GM19351 (cell line): Measurements from ENCODE around the gene GABRB3.
"Not testable (repeated sequence)": the region's sequence is repeated elsewhere in the genome, so short reads cannot be mapped to it uniquely, and the experiment has no call there.

Experiments used
- ATAC-seq: cut with Tn5 transposase; IDR thresholded peaks from one replicate; pipeline ENCODE4 v1.9.1; 2021; ENCODE audit warnings: mild to moderate bottlenecking, moderate library complexity; ENCODE audit not compliant: unreplicated experiment

The GABRB3 gene

DNA sequence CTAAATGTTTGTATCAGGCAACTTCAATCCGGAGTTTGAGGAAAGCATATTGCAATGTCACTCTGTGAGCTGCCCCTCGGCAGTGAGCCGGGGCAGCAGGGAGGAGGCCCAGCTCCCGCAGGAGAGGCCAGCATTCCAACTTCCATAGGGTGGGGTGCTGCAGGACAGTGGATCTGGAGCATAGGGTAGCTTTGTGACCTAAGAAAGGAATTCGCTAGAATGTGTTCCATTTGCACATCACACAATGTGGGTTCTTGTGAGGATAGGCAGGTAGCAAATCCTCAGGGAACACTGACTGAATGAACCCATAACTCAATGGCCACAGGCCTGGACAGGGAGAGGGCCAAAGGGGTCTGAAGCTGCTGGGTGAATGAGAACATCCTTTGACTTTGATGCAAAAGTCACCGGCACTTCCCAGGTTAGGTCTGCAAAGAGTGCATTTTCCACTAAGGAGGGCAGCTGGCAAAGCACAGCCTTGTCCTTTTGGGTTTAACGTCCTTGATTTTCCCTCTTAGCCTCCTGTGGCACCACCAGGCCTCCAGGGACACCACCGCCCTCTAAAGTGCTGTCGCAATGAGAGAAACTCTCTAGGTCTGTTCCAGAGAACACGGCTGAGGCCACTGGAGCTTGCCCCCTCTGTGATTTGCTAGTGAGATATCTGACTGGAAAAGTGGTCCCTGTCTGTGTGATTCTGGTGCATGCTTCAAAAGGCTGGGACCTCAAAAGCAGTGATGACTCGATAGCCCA lies 36.2 kb downstream of the GABRB3 start:
- ATAC-seq = no peak

DNA sequence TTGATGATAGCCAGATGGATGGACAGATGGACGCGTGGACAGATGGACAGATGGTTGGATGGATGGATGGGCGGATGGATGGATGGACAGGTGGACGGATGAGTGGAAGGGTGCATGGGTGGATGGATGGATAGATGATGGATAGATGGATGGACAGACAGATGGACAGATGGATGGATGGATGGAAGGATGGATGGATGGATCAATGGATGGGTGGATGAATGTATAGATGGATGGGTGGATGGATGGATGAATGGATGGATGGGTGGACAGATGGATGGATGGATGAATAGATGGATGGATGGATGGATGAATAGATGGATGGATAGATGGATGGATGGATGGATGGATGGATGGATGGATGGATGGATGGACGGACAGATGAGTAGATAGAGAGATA lies 40.9 kb downstream of the GABRB3 start:
- ATAC-seq = no peak

DNA sequence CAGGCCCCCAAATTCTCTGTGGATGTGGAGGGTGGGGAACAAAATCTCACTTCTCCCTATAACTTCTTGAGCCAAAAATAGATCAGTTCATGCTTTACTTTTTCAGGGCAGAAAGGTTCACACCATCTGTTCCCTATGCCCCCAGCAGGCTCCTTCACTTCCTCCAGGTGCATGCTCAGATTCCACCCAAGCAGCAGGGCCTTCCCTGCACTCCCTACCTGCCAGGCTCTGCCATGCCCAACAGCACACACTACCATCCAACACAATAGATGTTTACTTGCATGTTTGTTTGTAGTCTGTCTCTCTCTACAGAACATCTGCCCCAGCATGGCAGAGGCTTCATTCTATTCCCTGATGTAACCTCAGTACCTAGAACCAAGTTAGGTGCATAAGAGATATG lies 43.3 kb downstream of the GABRB3 start:
- ATAC-seq = no peak

DNA sequence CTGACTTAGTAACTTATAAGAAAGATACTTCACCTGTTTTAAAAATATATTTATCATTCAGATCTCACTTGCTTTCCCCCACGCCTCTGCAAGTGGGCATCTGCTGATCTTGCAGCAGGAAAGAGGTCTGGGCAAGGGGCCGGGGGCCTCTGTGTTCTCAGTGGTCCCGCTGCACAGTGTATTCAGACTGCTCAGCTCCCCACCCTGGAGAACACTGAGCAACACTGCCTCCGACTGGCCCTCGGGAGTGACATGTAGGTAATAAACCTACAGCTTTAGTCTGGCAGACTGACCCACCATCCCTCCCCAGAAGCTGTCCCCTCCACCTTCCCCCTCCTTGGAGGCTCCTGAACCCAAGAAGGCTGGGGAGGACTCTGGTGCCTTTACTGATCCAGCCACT lies 43.8 kb downstream of the GABRB3 start:
- ATAC-seq = no peak

DNA sequence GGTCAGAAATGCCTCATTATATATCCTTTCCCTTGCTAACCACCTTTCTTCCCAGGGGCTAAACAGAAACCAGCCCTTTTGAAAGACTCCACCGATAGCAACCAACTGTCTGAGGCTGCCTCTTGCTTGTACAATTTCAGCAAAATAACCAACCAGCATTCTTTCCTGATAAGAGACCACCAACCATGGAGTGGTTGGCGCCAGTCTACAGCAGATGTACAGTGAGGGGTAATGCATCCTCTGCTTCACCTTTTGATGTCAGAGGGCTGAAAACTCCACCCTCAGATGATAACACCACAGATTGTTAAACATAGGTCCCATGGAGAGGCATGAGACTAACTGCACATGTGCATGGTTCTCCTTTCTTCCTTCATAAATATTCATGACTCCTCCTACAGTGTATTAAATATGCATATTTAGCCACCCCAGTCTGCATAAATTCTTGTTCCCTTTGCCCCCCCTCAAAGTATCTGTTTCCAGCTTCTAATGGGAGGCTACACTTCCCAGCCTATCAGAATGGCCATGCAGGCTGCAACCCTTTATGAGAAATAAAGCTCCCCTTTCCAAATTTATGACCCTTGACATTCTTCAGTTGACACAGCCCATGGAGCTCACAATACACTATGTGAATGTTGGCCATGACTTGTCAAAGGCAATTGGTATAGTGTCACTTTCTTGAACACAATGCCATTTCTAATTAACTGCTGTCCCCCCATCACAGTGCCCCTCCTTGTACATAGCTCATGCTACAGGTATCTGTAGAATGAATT lies 48.3 kb downstream of the GABRB3 start:
- no peak for ATAC-seq

DNA sequence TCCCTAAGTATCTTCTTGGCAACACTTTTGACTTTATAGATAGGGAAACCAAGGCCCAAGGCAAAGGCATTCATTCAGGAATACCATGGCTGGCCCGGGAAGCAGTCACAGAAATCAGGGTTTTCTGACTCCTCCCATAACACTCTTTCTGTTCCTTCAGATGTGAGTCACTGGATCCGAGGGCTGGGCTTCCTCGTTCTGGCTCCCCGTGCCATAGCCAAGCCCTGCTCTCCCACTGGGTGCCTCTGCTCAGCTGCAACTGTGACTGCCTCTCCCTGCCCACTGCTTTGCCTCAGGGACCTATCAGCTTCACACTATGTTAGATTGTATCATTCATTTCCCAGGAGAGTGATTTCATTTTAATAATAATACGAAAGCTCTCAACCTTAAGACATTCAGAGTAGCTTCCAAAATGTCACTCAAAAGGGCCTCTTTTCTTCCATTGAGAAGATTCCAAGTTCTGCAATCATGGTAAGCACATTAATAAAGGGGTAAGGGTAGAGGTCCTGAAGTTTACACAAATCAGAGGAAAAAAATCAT lies 50.2 kb downstream of the GABRB3 start:
- no peak for ATAC-seq

DNA sequence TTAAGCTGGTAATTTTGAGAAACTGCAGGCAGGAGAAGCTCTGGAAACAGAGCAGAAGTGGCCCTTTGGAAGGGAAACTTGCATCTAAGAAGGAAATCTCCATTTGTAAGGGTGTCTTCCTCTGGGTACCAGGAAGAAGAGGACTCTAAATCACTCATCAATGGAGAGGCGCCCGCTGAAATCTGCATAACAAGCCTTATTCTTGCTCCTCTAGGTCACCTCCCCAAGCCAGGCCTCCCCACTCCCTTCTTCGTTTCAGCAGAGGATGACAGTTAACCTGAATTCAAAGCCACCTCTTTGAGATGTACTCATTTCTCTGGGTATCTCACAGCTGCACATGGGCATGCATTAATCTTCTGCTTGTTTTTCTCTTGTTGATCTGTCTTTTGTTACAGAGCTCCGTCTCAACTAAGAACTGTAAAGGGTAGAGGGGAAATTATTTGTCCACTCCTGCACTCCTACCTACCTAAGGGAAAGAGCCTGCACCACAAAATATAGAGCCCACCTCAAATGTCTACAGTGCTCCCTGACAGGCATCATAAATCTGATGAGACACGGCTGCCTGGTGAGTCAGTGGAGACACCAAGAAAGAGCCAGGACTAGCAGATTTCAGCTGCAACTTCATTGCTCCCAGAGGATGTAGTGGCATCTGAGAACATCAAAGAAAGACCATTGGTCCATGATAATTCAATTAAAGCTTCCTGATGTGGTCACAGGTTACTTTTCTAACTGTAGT lies 51.5 kb downstream of the GABRB3 start:
- ATAC-seq = no peak

DNA sequence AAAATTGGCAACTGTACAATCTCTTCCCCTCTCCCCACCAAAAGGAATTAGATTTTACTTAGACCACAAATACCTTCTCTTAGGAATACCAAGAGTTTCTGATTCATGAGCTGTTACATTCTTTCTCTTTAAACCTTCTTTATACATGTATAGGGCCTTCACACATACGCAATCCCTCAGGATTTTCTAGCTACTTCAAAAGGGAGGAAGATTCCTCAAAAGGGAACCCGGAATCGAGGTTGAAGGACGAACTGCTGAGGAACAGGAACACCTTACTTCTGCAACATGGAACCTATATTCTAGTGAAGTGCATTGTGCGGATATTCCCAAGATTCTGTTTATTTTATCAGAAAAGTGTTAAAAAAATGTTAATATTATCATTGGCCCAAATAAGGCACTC lies 52.3 kb downstream of the GABRB3 start:
- no peak for ATAC-seq

DNA sequence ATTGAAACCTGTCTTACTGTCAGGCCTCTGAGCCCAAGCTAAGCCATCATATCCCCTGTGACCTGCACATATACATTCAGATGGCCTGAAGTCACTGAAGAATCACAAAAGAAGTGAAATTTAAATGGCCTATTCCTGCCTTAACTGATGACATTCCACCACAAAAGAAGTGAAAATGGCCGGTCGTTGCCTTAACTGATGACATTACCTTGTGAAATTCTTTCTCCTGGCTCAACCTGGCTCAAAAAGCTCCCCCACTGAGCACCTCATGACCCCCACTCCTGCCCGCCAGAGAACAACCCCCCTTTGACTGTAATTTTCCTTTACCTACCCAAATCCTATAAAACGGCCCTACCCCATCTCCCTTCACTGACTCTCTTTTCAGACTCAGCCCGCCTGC lies 53.0 kb downstream of the GABRB3 start:
- ATAC-seq = not testable (repeated sequence)

DNA sequence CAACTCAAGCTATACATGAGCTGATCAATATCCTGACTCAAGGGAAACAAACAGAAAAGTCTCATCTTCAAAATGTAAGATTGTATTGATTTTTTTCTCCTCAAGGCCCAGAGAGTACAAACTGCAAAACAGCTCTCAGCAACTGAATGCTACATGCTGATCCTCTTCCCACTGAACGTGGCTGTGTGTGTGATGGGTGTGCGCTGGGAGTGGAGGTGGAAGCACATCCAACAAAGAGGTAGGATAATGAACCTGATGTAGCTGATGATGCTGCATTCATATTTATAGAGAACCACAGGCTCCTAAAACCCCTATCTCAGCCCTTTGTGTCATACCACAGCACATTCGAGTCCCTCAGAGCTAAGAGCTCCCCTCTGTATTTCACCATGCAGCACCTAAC lies 56.8 kb downstream of the GABRB3 start:
- no peak for ATAC-seq

DNA sequence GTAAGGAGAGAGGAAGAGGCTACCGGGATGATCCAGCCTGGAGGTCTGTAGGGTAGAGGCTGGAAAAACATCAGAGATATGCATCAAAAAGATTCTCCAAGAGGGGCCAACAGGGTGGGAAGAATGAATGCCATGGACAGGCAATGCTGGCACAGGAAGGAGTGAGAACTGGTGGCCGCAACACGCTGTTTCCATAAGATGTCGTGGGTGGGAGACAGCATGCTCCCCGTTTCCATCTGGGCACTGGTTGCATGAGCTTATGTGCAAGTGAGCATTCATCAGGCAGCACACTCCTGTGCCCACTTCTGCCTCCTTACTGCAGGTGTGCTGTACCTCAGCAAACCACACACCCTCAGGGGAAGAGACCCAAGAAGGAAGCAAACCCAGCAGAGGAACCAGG lies 59.4 kb downstream of the GABRB3 start:
- ATAC-seq = no peak

DNA sequence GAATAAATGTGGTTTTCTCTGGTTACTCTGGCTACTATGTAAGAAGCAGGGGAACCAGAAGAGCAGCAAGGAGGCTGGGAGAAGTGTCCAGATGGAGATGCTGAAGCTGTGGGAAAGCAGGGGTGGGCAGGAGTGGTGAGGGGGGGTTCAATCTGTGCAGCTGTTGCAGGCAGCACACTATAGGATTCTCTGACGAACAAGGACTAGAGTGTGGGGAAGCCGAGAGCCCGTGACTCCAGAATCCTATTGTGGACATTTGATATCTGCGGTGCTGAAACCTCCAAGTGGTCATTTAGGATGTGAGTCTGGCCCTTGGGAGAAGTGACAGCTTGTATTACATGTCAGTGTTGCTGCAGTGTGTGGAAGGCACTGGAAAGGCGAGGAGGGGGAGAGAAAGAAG lies 60.5 kb downstream of the GABRB3 start:
- no peak for ATAC-seq

DNA sequence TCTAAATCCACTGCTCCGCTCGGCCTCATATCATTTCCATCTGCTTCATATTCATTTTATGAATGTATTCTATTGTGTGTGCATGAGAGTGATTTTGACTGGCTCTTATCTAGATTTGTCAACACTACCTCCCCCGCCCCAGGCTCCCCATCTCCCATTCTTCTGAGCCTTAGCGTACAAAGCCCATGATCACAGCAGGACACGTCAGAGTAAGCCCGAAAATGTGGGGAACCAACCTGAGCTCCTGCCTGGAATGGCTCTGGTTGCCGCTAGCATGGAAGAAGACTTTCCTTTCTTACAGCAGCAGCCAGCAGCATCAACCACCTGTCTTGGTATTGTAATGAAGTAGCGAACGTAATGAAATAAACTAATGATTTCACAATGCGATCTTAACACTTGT lies 61.4 kb downstream of the GABRB3 start:
- no peak for ATAC-seq

DNA sequence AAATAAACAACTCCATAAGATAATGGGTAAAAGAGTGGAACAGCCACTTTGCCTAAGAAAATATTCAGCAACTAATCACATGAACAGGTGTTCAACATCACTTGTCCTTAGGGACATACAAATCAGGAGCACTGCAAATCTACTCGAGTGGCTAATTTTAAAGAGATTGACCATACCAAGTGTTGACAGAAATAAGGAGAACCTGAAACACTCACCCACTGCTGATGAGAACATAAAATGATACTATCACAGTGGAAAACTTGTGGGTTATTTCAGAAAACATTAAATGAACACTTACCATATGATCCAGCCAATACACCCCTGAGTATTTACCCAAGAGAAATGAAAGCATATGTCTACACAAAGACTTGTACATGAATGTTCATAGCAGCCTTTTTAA lies 70.5 kb downstream of the GABRB3 start:
- ATAC-seq = no peak

DNA sequence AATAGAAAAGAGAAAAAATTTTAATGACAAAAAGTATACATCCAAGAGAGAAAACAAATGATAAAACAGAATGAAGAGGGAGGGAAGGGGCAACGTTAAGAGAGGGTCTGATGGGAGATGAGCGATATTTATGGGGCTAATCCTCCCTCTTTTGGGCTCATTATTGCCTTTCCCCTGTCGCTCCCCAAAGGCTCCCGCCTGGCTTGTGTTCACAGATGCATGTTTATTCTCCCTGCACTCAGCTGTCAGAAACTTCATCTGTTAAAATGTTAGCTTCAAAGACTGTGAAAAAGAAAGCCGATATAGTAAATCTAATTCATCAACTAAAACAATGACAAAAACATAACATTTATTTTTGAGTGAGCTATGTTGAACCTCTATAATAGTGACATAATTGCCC lies 74.3 kb downstream of the GABRB3 start:
- no peak for ATAC-seq

DNA sequence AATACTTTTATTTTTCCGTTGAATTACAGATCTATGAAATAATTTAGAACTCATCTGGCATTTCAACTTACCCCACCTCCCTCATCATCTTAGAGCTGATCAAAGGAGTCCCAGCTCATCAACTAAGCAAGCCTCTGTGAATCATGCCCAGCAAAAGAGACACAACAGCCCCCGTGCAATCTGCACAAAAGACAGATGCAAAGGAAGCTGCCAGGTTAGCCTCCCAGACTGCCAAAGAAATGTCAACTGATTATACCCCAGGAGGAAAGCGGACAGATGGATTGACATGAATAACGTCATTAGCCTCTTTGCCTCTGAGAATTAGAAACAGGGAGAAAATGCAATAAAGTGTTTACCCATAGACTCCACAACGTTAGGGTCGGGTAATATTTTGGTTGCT lies 75.0 kb downstream of the GABRB3 start:
- no peak for ATAC-seq

DNA sequence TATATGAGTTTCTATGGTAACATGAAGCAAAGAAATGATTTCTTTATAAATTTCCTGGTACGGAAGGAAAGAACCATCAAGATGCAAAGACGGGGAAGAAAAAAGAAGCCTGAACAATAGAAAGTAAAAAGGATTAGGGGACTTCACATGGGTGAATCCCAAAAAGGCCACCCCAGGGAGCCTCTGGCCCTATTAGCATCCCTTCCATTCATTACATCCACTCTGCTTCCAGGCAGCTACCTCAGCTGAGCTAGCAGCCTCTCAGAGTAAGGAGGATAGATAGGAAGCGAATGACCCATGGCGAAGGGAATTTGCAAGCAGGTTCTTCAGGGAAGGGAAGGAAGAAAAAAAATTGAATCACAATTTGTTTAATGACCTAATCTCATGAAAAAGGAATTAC lies 81.6 kb downstream of the GABRB3 start:
- ATAC-seq = no peak

DNA sequence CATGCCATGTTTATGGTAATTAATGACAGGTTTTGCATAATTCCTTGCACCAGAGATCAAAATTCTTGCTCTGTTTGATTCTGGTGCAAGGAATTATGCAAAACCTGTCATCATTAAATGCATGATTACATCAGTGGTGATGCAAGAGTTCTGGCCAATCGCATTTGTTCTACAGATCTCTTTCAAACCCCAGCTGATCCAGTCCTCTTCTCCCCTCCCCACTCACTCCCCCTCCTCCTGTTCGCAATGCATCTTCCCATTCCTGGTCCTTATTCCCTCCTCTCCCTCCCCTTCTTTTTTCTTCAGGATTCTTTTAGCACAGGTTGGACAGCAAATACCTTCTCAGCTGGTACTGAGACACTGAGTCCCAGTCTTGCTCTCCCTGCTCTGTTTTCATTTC lies 82.1 kb downstream of the GABRB3 start:
- ATAC-seq = no peak

DNA sequence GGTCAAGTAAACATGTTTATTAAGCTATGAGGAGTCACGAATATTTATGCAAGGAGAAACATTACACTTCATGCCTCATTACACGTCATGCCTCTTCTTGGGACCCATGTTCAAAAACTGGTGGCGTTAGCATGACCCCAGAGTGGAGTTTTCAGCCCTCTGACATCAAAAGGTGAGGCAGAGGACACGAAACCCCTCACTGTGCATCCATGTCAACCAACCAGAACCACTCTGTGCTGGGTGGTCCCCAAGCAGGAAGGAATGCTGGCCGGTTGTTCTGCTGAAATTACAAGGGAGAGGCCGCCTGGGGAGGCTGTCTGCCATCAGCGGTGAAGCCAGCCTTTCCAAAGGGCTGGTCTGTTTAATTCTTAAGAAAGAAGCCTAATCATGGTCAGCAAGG lies 83.4 kb downstream of the GABRB3 start:
- ATAC-seq = no peak

DNA sequence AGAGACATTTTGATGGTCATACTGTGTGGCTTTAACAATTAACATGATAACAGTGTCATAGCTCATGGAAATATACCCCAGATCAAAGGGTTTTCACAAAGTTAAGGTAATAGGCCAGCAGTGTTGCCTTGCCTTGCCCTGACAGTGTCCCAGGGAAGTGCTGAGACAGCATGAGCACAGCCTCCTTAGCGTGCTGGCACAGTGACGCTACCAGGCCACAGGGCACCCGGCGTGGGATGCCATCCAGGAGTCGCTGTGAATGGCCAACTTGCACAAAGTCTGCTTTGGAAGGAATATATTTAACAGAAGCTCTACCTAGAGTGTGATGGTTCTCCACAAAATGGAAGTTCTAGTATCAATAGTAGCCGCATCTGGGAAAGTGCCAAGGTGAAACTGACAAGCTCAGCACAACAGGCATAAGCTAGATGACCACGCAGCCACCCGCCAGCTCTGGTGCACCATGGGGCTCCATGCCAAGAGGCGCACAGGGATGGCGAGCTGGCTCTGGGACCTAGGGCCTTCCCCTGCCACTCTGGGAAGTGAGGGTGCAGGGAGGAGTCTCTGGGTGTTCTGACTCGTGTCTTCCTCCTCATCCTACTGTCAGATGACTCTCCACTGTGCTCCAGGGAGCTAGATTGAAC lies 86.2 kb downstream of the GABRB3 start:
- no peak for ATAC-seq

DNA sequence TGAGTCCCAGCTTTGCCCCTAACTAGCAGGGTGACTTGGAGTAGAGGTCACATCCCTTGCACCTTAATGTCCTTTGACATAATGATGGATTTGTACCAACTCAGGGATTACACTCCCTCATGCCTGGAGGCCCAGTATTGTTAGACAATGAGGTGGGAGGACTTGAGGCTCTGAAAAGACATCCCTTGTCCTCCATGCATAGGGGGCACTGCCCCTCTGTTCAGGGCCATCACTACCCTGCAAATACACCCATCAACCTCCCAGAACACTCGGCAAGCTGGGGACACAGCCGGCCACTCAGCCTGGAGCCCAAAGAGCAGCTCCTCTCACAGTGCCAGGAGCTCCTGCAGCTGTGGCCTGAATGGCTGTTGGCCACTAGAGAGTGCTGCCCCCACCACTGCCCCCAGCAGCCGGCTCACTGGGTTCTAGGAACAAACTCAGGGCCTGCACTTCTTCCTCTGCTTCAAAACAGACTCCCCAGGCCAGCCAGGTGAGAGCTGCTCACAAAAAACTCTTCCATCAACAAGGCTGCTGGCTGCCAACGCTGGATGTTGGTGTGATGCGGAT lies 90.2 kb downstream of the GABRB3 start:
- no peak for ATAC-seq
